GM21576 (cell line): ENCODE data around the gene TBX10.
A peak's percentile ranks its signal among the peaks of the same experiment; 100 is the strongest.
"Not testable (repeated sequence)": the region's sequence is repeated elsewhere in the genome, so short reads cannot be mapped to it uniquely, and the experiment has no call there.

Experiments used
- ATAC-seq: cut with Tn5 transposase; IDR thresholded peaks from one replicate; pipeline ENCODE4 v1.9.1; 2021; ENCODE audit warnings: mild to moderate bottlenecking, moderate library complexity; ENCODE audit not compliant: unreplicated experiment

TBX10 gene

DNA sequence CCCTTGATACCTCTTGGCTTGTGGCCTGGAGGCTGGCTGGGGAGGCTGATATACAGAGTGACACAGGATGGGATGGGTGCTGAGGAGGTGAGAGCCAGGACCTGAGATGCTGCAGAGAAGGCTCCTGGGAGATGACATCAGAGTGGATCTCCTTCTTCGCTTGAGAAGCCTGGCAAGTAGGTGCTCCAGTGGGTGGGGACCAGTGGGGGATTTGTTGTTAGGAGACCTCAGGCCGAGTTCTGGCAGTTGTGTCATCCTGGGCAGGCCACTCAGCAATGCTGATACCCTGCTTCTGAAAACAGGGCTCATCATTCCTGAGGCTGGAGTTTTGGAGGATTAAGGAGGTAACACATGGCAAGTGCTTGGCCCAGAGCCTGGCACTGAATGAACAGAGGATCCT lies 34.7 kb downstream of the TBX10 start:
- ATAC-seq = no peak

GRCh38 chr11:67604119-67604518 lies 35.4 kb downstream of the TBX10 start:
- not testable (repeated sequence) for ATAC-seq

GRCh38 chr11:67601098-67601497 lies 38.5 kb downstream of the TBX10 start:
- ATAC-seq = no peak

DNA sequence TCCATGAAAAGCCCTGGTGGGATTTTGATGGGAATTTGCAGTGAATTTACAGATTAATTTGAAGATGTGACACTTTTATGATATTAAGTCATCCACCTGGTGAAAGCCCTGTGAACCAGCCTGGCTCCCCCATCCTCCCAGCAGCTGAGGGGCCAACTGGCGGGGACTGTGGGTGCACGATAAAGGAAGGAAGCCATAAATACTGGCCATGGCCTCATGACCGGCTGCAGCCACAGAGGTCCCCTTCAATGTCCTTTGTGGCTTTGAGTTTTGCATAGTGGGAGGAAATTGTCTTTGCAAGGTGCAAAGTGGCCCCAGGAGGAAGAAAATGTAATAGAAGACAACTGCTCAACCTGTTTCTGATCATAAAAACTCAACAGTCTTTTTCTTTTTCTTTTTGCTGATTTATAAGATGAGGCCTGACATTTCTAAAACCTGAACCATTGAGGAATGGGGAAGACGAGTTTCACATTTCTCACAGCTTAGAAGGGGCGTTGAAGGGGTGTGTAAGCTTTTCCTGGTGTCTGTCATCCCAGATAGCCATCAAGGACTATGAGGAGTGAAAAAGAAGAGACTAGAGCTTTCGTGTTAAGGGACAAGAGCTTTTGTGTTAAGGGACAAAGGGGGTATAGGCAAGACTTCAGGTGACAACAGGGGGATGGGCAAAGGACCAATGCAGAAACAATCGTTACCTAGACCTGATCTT lies 39.1 kb downstream of the TBX10 start:
- ATAC-seq = no peak

- no peak for ATAC-seq
Measured at GRCh38 chr11:67599149-67599548, 40.4 kb downstream of the TBX10 start.

GRCh38 chr11:67597963-67598362 lies 41.6 kb downstream of the TBX10 start:
- not testable (repeated sequence) for ATAC-seq

- not testable (repeated sequence) for ATAC-seq
Measured at GRCh38 chr11:67597458-67597857, 42.1 kb downstream of the TBX10 start.

- ATAC-seq = no peak
Measured at GRCh38 chr11:67596753-67597300, 42.7 kb downstream of the TBX10 start.

- ATAC-seq = no peak
Measured at GRCh38 chr11:67594480-67594879, 45.1 kb downstream of the TBX10 start.

DNA sequence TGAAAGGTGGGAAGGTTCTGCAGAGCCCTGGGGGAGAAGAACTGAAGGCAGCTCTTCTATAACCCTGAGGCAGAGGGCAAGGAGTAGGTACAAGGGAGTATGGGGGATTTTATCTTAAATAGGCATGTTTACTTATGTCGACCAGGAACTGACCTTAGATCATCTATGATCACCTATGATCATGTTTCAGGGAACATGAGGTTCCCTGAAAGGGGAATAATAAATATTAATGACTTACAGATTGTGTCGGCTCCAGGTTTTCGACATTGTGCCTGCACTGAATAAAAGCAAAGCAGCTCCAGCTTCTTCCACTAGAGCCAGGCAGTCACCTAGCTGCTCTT lies 46.0 kb downstream of the TBX10 start:
- no peak for ATAC-seq

GRCh38 chr11:67592880-67593564 lies 46.5 kb downstream of the TBX10 start:
- ATAC-seq = no peak

GRCh38 chr11:67588899-67589415 lies 50.6 kb downstream of the TBX10 start:
- ATAC-seq = not testable (repeated sequence)

DNA sequence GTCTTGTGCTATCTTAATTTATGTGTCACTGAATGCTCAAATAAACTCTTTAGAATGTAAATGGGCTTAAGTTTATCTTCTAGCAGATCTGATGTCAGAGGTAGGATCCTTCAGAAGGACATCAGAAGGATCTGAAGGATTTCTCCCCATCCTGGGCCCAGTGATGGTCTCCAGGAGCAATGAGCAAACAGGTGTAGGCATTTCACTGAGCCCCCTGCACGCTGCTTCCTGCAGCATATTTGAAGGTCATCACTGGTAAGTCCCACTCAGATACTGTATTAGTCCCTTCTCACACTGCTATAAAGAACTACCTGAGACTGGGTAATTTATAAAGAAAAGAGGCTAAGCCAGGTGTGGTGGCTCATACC lies 51.4 kb downstream of the TBX10 start:
- peak; percentile 20 for ATAC-seq

- no peak for ATAC-seq
Measured at GRCh38 chr11:67586568-67587250, 52.9 kb downstream of the TBX10 start.

DNA sequence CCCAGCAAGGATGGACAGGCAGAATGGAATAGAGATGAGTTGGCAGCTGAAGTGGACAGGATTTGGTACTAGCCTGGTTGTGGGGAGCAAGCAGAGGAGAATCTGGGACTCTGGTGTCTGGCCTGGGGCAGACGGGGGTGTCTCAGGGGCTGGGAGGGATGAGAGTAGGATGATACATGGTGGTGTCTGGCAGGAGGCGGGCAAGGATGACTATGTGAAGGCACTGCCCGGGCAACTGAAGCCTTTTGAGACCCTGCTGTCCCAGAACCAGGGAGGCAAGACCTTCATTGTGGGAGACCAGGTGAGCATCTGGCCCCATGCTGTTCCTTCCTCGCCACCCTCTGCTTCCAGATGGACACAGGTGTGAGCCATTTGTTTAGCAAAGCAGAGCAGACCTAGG lies 53.7 kb downstream of the TBX10 start:
- no peak for ATAC-seq

DNA sequence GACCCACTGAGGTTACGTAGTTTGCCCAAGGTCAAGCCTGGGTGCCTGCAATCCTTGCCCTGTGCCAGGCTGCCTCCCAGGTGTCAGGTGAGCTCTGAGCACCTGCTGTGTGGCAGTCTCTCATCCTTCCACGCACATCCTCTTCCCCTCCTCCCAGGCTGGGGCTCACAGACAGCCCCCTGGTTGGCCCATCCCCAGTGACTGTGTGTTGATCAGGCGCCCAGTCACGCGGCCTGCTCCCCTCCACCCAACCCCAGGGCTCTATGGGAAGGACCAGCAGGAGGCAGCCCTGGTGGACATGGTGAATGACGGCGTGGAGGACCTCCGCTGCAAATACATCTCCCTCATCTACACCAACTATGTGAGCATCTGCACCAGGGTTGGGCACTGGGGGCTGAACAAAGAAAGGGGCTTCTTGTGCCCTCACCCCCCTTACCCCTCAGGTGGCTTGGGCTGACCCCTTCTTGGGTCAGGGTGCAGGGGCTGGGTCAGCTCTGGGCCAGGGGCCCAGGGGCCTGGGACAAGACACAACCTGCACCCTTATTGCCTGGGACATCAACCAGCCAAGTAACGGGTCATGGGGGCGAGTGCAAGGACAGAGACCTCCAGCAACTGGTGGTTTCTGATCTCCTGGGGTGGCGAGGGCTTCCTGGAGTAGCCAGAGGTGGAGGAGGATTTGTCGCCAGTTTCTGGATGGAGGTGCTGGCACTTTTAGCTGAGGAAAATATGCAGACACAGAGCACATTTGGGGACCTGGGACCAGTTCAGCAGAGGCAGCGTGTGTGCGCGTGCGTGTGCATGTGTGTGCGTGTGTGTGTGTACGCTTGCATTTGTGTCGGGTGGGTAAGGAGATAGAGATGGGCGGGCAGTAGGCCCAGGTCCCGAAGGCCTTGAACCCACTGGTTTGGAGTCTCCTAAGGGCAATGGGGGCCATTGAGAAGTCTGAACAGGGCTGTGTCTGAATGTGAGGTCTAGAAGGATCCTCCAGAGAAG lies 54.4 kb downstream of the TBX10 start:
- ATAC-seq = no peak

DNA sequence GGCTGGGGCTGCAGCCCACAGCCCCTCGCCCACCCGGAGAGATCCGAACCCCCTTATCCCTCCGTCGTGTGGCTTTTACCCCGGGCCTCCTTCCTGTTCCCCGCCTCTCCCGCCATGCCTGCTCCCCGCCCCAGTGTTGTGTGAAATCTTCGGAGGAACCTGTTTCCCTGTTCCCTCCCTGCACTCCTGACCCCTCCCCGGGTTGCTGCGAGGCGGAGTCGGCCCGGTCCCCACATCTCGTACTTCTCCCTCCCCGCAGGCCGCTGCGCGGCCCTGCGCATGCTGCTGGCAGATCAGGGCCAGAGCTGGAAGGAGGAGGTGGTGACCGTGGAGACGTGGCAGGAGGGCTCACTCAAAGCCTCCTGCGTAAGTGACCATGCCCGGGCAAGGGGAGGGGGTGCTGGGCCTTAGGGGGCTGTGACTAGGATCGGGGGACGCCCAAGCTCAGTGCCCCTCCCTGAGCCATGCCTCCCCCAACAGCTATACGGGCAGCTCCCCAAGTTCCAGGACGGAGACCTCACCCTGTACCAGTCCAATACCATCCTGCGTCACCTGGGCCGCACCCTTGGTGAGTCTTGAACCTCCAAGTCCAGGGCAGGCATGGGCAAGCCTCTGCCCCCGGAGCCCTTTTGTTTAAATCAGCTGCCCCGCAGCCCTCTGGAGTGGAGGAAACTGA lies 55.2 kb downstream of the TBX10 start:
- ATAC-seq = no peak

DNA sequence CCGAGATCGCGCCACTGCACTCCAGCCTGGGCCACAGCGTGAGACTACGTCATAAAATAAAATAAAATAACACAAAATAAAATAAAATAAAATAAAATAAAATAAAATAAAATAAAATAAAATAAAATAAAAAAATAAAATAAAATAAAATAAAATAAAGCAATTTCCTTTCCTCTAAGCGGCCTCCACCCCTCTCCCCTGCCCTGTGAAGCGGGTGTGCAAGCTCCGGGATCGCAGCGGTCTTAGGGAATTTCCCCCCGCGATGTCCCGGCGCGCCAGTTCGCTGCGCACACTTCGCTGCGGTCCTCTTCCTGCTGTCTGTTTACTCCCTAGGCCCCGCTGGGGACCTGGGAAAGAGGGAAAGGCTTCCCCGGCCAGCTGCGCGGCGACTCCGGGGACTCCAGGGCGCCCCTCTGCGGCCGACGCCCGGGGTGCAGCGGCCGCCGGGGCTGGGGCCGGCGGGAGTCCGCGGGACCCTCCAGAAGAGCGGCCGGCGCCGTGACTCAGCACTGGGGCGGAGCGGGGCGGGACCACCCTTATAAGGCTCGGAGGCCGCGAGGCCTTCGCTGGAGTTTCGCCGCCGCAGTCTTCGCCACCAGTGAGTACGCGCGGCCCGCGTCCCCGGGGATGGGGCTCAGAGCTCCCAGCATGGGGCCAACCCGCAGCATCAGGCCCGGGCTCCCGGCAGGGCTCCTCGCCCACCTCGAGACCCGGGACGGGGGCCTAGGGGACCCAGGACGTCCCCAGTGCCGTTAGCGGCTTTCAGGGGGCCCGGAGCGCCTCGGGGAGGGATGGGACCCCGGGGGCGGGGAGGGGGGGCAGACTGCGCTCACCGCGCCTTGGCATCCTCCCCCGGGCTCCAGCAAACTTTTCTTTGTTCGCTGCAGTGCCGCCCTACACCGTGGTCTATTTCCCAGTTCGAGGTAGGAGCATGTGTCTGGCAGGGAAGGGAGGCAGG lies 56.0 kb downstream of the TBX10 start, which contains the start of gene GSTP1:
GSTP1 (plus strand) TSS at position 566 of the 958 bp plus-strand sequence; CDS start at position 598, 32 bp downstream.
- peak; percentile 54 for ATAC-seq

- no peak for ATAC-seq
Measured at GRCh38 chr11:67582011-67582410, 57.6 kb downstream of the TBX10 start.
